AG09319 (cell line): ENCODE measurements around the gene ARHGAP15.

Source experiments
- DNase-seq: peaks from one replicate; pipeline ENCODE4 v3.0.0-alpha.2; 2010; ENCODE audit warnings: low read depth; ENCODE audit errors: extremely low read depth
- CTCF ChIP-seq: IDR thresholded peaks from 2 replicates; pipeline ENCODE4 v1.5.1; 2011; ENCODE audit warnings: low read depth, mild to moderate bottlenecking, inconsistent platforms, low read length, moderate library complexity

The ARHGAP15 gene

GRCh38 chr2:143226714-143227541 lies 97.7 kb downstream of the ARHGAP15 start:
- DNase-seq = no peak
- TF ChIP-seq CTCF = no peak

GRCh38 chr2:143229411-143229810 lies 100.2 kb downstream of the ARHGAP15 start:
- DNase-seq = no peak
- TF ChIP-seq CTCF = no peak

GRCh38 chr2:143229952-143230351 lies 100.7 kb downstream of the ARHGAP15 start:
- DNase-seq = no peak
- no peak for TF ChIP-seq CTCF

GRCh38 chr2:143230506-143231253 lies 101.5 kb downstream of the ARHGAP15 start:
- TF ChIP-seq CTCF = no peak; the same call in 1 of the 2 replicates

GRCh38 chr2:143231254-143231645 lies 102.0 kb downstream of the ARHGAP15 start:
- DNase-seq = no peak
- TF ChIP-seq CTCF = no peak

More at GRCh38 chr2:143230506-143231253, 101.5 kb downstream of the ARHGAP15 start:
- no peak for DNase-seq

- TF ChIP-seq CTCF = no peak
- no peak for DNase-seq
These were observed 108.0 kb downstream of the ARHGAP15 start for GRCh38 chr2:143237146-143237777.
